OCI-LY3 (cell line): ENCODE measurements around the gene UPF1.

Source experiments
- H2AFZ ChIP-seq: fragments of 200-600, 300-600 bp; shearing (Covaris generic); 2 replicates; pipeline ENCODE4 v1.6.0; 2014; ENCODE audit warnings: antibody characterized with exemption, low read depth, low read length
- H3K27ac ChIP-seq: fragments of 200-600, 300-600 bp; sonication (generic); 2 replicates; pipeline ENCODE4 v1.5.1; 2014; ENCODE audit warnings: mild to moderate bottlenecking, low read length, moderate library complexity, mixed read lengths
- H3K27me3 ChIP-seq: fragments of 200-600, 300-600 bp; sonication (generic); 2 replicates; pipeline ENCODE4 v1.6.1; 2014; ENCODE audit warnings: low read depth, low read length, mixed read lengths
- H3K36me3 ChIP-seq: fragments of 200-600, 300-600 bp; sonication (generic); replicated peaks from 2 replicates; pipeline ENCODE3; 2014; ENCODE audit warnings: low read depth, low read length, mixed read lengths
- H3K4me1 ChIP-seq: fragments of 300-600, 200-600 bp; sonication (generic); 2 replicates; pipeline ENCODE4 v1.6.1; 2014; ENCODE audit warnings: low read length, mixed read lengths
- H3K4me2 ChIP-seq: fragments of 200-600, 300-600 bp; sonication (generic); 2 replicates; pipeline ENCODE4 v1.6.1; 2014; ENCODE audit warnings: low read length, mixed read lengths
- H3K4me3 ChIP-seq: fragments of 300-600, 200-600 bp; sonication (generic); 2 replicates; pipeline ENCODE4 v1.5.1; 2014; ENCODE audit warnings: antibody characterized with exemption, mild to moderate bottlenecking, low read length, moderate library complexity
- H3K79me2 ChIP-seq: fragments of 300-600, 200-600 bp; shearing (Covaris generic); 2 replicates; pipeline ENCODE4 v1.6.1; 2014; ENCODE audit warnings: mild to moderate bottlenecking, low read length, mixed read lengths
- H3K9ac ChIP-seq: fragments of 300-600, 200-600 bp; shearing (Covaris generic); 2 replicates; pipeline ENCODE4 v1.6.0; 2014; ENCODE audit warnings: mild to moderate bottlenecking, low read length, moderate library complexity
- H3K9me3 ChIP-seq: fragments of 200-600, 300-600 bp; shearing (Covaris generic); 2 replicates; pipeline ENCODE4 v1.6.1; 2014; ENCODE audit warnings: low read length, mixed read lengths; ENCODE audit not compliant: insufficient read depth
- H4K20me1 ChIP-seq: fragments of 200-600, 300-600 bp; sonication (generic); 2 replicates; pipeline ENCODE4 v1.6.1; 2016; ENCODE audit warnings: low read length, mixed read lengths; ENCODE audit not compliant: insufficient read depth
- CTCF ChIP-seq: fragments of 200-600, 300-600 bp; sonication (generic); IDR thresholded peaks from 2 replicates; pipeline ENCODE4 v1.5.1; 2014; ENCODE audit warnings: antibody characterized with exemption, low read length, low read depth
- EZH2phosphoT487 ChIP-seq: fragments of 200-600 bp; shearing (Covaris generic); IDR thresholded peaks from 2 replicates; pipeline ENCODE4 v1.6.1; 2018; ENCODE audit warnings: antibody characterized with exemption, mixed run types, low read depth

The UPF1 gene

GRCh38 chr19:18849838-18850400 is 18.2 kb downstream of the UPF1 start:
- H3K79me2 ChIP-seq = peaks cover 72% of the 10 kb centered on the region
- no peaks in the 10 kb centered on the region for H3K27me3 ChIP-seq
- H3K4me1 ChIP-seq = peaks cover 29% of the 10 kb centered on the region
- no peak overlapping the region for H2AFZ ChIP-seq
- TF ChIP-seq CTCF = no peak
- no peak for TF ChIP-seq EZH2phosphoT487
- peak overlapping the region; percentile 62 for H3K4me2 ChIP-seq
- peaks cover 77% of the 10 kb centered on the region for H4K20me1 ChIP-seq
- peak overlapping the region; percentile 23; the same call in 1 of the 2 replicates for H3K9ac ChIP-seq
- peak overlapping the region; percentile 20; the same call in 1 of the 2 replicates for H3K4me3 ChIP-seq
- H3K27ac ChIP-seq = peak overlapping the region; percentile 46
- H3K36me3 ChIP-seq = peaks cover 79% of the 10 kb centered on the region
- no peaks in the 10 kb centered on the region for H3K9me3 ChIP-seq

- no peaks in the 10 kb centered on the region for H3K9me3 ChIP-seq
- peaks cover 82% of the 10 kb centered on the region for H3K36me3 ChIP-seq
- no peaks in the 10 kb centered on the region for H3K27me3 ChIP-seq
- peaks cover 29% of the 10 kb centered on the region for H3K4me1 ChIP-seq
- H2AFZ ChIP-seq = no peak overlapping the region
- no peak overlapping the region for H3K4me2 ChIP-seq
- TF ChIP-seq CTCF (no peak), EZH2phosphoT487 (no peak)
- H3K79me2 ChIP-seq = peaks cover 64% of the 10 kb centered on the region
- peak overlapping the region; percentile 46; the same call in 1 of the 2 replicates for H3K27ac ChIP-seq
- H4K20me1 ChIP-seq = peaks cover 69% of the 10 kb centered on the region
- no peak overlapping the region for H3K4me3 ChIP-seq
- no peak overlapping the region for H3K9ac ChIP-seq
Measured at GRCh38 chr19:18850471-18851375, 19.0 kb downstream of the UPF1 start.

GRCh38 chr19:18851673-18852325 is 20.0 kb downstream of the UPF1 start:
- Histone ChIP-seq H3K4me2 (no peak overlapping the region), H3K79me2 (peaks cover 53% of the 10 kb centered on the region), H3K9ac (no peak overlapping the region), H3K27ac (no peak overlapping the region), H3K9me3 (no peaks in the 10 kb centered on the region), H3K36me3 (peaks cover 90% of the 10 kb centered on the region), H2AFZ (no peak overlapping the region), H3K27me3 (no peaks in the 10 kb centered on the region), H4K20me1 (peaks cover 58% of the 10 kb centered on the region), H3K4me1 (peaks cover 29% of the 10 kb centered on the region), H3K4me3 (no peak overlapping the region)
- TF ChIP-seq EZH2phosphoT487 = no peak
- no peak for TF ChIP-seq CTCF

GRCh38 chr19:18852648-18853047 is 20.9 kb downstream of the UPF1 start:
- H3K79me2 ChIP-seq = peaks cover 44% of the 10 kb centered on the region
- peaks cover 94% of the 10 kb centered on the region for H3K36me3 ChIP-seq
- TF ChIP-seq CTCF (no peak), EZH2phosphoT487 (no peak)
- peaks cover 27% of the 10 kb centered on the region for H3K4me1 ChIP-seq
- no peak overlapping the region for H3K4me3 ChIP-seq
- H3K9me3 ChIP-seq = no peaks in the 10 kb centered on the region
- no peak overlapping the region for H2AFZ ChIP-seq
- H3K9ac ChIP-seq = no peak overlapping the region
- no peak overlapping the region for H3K27ac ChIP-seq
- no peaks in the 10 kb centered on the region for H3K27me3 ChIP-seq
- no peak overlapping the region for H3K4me2 ChIP-seq
- H4K20me1 ChIP-seq = peaks cover 50% of the 10 kb centered on the region
